GM23248 (cell line): ENCODE results near the gene CACNA1C.

ENCODE experiments used
- EZH2 ChIP-seq: fragments of 200-600 bp; sonication (generic); IDR thresholded peaks from 2 replicates; pipeline ENCODE4 v1.6.1; 2018; ENCODE audit warnings: antibody characterized with exemption, mild to moderate bottlenecking; ENCODE audit not compliant: insufficient read depth, poor library complexity, severe bottlenecking
- EZH2phosphoT487 ChIP-seq: fragments of 200-600 bp; sonication (generic); IDR thresholded peaks from 2 replicates; pipeline ENCODE4 v1.6.1; 2018; ENCODE audit warnings: antibody characterized with exemption, moderate library complexity, mild to moderate bottlenecking, low read depth; ENCODE audit not compliant: insufficient read depth

- TF ChIP-seq EZH2 (no peak), EZH2phosphoT487 (no peak)
These were observed 85.5 kb downstream of the CACNA1C start for GRCh38 chr12:2138294-2138693.
